ENCODE data around the gene PMPCA.

PMPCA gene

DNA sequence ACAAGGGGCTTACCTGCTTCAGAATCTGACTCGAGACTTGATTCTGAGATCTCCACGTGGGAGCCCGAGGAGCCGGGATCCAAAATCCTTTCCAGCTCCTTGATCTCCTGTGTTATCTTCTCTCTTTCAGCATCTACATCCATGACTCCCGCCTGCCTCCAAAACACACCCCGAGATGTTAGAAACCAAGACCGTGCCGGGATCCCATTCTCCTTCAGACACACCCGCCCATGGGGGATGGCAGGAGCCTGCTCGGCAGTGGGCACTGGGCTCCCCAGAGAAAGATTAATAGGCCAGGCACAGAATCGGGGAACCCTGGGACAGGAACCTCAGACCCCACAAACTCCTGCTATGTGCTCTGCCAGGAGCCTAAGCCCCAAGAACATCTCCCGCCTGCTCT, 12.2 kb upstream of the PMPCA start:
- DNase-seq (ENCODE audit: low read depth in 1 of 2, low spot score in 1 of 2): no peak
- TF ChIP-seq GABPA (IDR thresholded peaks at IDR 0.05; ENCODE audit: low read depth) (no peak), POLR2AphosphoS5 (IDR thresholded peaks at IDR 0.05; ENCODE audit: low read depth) (no peak), SPI1 (IDR thresholded peaks at IDR 0.05; ENCODE audit: borderline replicate concordance, low read depth) (no peak)
- TF ChIP-seq, protein P1, sequence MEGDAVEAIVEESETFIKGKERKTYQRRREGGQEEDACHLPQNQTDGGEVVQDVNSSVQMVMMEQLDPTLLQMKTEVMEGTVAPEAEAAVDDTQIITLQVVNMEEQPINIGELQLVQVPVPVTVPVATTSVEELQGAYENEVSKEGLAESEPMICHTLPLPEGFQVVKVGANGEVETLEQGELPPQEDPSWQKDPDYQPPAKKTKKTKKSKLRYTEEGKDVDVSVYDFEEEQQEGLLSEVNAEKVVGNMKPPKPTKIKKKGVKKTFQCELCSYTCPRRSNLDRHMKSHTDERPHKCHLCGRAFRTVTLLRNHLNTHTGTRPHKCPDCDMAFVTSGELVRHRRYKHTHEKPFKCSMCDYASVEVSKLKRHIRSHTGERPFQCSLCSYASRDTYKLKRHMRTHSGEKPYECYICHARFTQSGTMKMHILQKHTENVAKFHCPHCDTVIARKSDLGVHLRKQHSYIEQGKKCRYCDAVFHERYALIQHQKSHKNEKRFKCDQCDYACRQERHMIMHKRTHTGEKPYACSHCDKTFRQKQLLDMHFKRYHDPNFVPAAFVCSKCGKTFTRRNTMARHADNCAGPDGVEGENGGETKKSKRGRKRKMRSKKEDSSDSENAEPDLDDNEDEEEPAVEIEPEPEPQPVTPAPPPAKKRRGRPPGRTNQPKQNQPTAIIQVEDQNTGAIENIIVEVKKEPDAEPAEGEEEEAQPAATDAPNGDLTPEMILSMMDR (IDR thresholded peaks at IDR 0.05; ENCODE audit: insufficient read depth, low read length): no peak
- TF ChIP-seq, protein P2, sequence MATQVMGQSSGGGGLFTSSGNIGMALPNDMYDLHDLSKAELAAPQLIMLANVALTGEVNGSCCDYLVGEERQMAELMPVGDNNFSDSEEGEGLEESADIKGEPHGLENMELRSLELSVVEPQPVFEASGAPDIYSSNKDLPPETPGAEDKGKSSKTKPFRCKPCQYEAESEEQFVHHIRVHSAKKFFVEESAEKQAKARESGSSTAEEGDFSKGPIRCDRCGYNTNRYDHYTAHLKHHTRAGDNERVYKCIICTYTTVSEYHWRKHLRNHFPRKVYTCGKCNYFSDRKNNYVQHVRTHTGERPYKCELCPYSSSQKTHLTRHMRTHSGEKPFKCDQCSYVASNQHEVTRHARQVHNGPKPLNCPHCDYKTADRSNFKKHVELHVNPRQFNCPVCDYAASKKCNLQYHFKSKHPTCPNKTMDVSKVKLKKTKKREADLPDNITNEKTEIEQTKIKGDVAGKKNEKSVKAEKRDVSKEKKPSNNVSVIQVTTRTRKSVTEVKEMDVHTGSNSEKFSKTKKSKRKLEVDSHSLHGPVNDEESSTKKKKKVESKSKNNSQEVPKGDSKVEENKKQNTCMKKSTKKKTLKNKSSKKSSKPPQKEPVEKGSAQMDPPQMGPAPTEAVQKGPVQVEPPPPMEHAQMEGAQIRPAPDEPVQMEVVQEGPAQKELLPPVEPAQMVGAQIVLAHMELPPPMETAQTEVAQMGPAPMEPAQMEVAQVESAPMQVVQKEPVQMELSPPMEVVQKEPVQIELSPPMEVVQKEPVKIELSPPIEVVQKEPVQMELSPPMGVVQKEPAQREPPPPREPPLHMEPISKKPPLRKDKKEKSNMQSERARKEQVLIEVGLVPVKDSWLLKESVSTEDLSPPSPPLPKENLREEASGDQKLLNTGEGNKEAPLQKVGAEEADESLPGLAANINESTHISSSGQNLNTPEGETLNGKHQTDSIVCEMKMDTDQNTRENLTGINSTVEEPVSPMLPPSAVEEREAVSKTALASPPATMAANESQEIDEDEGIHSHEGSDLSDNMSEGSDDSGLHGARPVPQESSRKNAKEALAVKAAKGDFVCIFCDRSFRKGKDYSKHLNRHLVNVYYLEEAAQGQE (IDR thresholded peaks at IDR 0.05; ENCODE audit: insufficient replicate concordance, low read depth): no peak
- Histone ChIP-seq H3K27me3 (ENCODE audit: insufficient read depth, poor library complexity, severe bottlenecking) (no peaks in the 10 kb centered on the region), H3K27ac (replicated peaks) (no peak overlapping the region; the same call in 1 of the 2 replicates), H3K4me3 (replicated peaks; ENCODE audit: insufficient read depth, low read length) (peak overlapping the region; percentile 82)

DNA sequence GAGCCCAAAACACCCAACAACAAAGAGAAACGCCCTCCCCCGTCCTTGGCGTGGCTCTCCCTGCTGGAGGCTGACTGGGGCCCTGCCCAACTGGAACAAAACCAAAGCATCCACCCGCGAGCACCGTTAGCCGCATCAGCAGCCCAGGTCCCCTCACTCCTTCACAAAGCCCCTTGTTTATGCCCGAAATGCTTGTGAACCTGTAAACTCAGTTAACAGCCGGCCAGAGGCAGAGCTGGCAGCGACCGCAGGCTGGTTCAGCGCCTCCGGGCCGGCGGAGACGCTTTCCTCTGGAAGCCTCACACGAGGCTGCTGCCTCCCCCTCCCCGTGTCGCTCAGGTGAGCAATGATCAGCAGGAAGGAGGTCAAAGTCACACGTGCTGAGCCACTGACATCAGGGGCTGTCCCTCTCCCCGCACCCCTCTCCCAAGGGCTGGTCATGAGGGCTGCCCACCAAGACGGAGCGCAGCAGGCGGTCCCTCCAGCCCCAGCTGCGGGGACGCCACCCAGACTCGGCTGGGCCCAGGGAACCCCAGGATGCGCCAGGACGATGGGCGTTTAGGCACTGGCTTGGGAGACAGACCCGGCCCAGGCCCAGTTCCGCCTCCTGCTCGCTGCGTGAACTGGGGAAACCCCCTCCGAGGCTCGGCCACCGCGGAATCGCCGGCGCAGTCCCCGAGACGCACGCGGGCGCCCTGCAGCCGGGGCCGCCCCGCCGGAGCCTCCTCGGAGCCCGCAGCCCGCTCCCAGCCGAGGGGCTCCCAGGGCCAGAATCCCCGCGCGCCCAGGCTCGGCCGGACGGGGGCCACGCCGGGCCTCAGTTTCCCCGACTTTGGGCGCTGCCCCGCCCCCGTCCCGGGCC, 11.1 kb upstream of the PMPCA start:
- H3K27ac ChIP-seq (replicated peaks): peak overlapping the region; percentile 65
- peak overlapping the region; percentile 82 for H3K4me3 ChIP-seq (replicated peaks; ENCODE audit: insufficient read depth, low read length)
- no peaks in the 10 kb centered on the region for H3K27me3 ChIP-seq (ENCODE audit: insufficient read depth, poor library complexity, severe bottlenecking)
- DNase-seq (ENCODE audit: low read depth in 1 of 2, low spot score in 1 of 2): no peak
- TF ChIP-seq SPI1 (IDR thresholded peaks at IDR 0.05; ENCODE audit: borderline replicate concordance, low read depth): no peak
- TF ChIP-seq, protein P1 (IDR thresholded peaks at IDR 0.05; ENCODE audit: insufficient read depth, low read length): no peak
- TF ChIP-seq, protein P2 (IDR thresholded peaks at IDR 0.05; ENCODE audit: insufficient replicate concordance, low read depth): no peak
- no peak for TF ChIP-seq GABPA (IDR thresholded peaks at IDR 0.05; ENCODE audit: low read depth)
- no peak for TF ChIP-seq POLR2AphosphoS5 (IDR thresholded peaks at IDR 0.05; ENCODE audit: low read depth)

DNA sequence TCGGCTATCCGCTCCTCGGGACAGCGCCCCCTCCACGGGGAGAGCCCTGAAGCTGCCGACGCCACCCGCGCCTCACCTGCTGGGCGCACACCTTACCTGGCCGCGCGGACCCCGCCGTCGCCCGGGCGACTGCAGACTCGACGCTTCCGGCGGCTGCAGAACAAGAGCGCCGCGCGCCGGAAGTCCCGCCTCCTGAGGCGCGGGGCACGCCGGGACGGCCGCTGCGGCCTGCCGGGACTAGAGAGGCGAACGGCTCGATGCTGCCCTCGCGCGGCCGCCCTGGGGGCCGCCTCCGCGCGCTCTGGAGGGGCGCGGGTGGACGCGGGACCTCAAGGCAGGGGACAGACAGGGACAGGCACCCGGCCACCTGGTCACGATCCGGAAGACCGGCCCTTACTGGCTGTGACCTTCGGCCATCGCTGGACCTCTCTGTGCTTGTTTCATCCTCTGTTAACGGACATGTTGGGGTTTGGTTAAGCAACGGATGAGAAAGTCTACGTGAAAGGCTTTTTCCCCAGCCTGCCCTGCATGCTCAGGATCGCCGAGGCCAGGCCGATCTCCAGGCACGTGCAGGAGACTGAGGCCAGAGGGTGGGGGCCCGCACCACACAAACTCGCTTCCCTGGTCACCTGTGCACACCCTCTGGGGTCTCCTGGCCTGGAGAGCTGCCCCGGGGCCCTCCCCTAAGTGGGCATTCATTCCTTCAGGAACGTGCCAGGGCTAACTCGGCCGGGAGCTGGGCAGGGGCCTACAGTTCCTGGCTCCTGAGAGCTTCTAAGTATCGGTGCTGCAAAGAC, 10.2 kb upstream of the PMPCA start, which contains the start of gene SNAPC4:
TSS of gene SNAPC4 (minus strand) at position 133 of the 797 bp plus-strand sequence. CDS start 1,742 bp downstream, outside the sequence.
- Histone ChIP-seq H3K4me3 (replicated peaks; ENCODE audit: insufficient read depth, low read length) (peak within 1 kb of the TSS; percentile 82), H3K27me3 (ENCODE audit: insufficient read depth, poor library complexity, severe bottlenecking) (no peaks in the 10 kb centered on the region), H3K27ac (replicated peaks) (peak within 1 kb of the TSS; percentile 65)
- peak; percentile 83 to 84 for DNase-seq (ENCODE audit: low read depth in 1 of 2, low spot score in 1 of 2)
- TF ChIP-seq, protein P2 (IDR thresholded peaks at IDR 0.05; ENCODE audit: insufficient replicate concordance, low read depth): peak; percentile 45
- TF ChIP-seq GABPA (IDR thresholded peaks at IDR 0.05; ENCODE audit: low read depth) (peak; percentile 90), SPI1 (IDR thresholded peaks at IDR 0.05; ENCODE audit: borderline replicate concordance, low read depth) (no peak), POLR2AphosphoS5 (IDR thresholded peaks at IDR 0.05; ENCODE audit: low read depth) (peak; percentile 35; the same call in 1 of the 2 replicates)
- TF ChIP-seq, protein P1 (IDR thresholded peaks at IDR 0.05; ENCODE audit: insufficient read depth, low read length): peak; percentile 70
